Measurements from ENCODE around the gene SPATA12.

The SPATA12 gene

GRCh38 chr3:57086201-57086600 is 25.7 kb downstream of the SPATA12 start:
- H3K27me3 ChIP-seq (ENCODE audit: control insufficient read depth in 1 of 2, insufficient read depth in 2 of 2, low read length in 2 of 2): no peaks in the 10 kb centered on the region
- H3K27ac ChIP-seq (ENCODE audit: low read depth, low read length): no peak overlapping the region
- no peaks in the 10 kb centered on the region for H3K36me3 ChIP-seq (ENCODE audit: insufficient read depth, low read length)
- H3K9me3 ChIP-seq (ENCODE audit: low read length): no peaks in the 10 kb centered on the region
- no peak overlapping the region for H3K4me3 ChIP-seq (ENCODE audit: low read depth in 1 of 2, low read length in 2 of 2)
- H3K4me1 ChIP-seq (ENCODE audit: insufficient read depth, low read length): peaks cover 7% of the 10 kb centered on the region
- no peak overlapping the region for H3K9ac ChIP-seq (ENCODE audit: low read length)

DNA sequence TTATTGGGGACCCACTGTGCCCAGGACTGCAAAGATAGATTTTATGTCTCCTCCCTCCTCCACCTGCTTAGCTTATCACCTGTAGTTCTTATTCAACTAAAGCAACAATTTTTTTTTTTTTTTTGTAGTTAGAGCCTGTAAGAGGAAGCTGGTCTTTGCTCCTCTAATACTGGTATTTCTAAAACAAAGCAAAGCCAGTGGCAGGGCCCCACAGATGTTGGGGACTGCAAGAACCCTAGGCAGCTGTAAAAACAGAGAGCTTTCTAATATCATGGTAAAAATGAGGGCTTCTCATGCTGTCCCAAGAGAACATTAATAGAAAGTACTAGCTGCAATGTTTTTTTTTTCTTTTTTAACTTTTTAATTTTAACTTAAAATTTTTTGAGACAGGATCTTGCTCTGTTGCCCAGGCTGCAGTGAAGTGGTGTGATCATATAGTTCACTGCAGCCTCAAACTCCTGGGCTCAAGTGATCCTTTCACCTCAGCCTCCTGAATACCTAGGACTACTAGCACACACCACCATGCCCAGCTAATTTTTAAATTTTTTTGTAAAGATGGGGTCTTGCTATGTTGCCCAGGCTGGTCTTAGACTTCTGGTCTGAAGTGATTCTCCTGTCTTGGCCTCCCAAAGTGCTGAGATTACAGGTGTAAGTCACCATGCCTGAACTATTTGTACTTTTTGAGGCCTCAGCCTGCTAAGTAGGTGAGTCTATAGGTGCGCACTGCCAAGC is 27.1 kb downstream of the SPATA12 start:
- H3K4me3 ChIP-seq (ENCODE audit: low read depth in 1 of 2, low read length in 2 of 2): no peak overlapping the region
- H3K27me3 ChIP-seq (ENCODE audit: control insufficient read depth in 1 of 2, insufficient read depth in 2 of 2, low read length in 2 of 2): no peaks in the 10 kb centered on the region
- H3K9ac ChIP-seq (ENCODE audit: low read length): no peak overlapping the region
- H3K4me1 ChIP-seq (ENCODE audit: insufficient read depth, low read length): peaks cover 16% of the 10 kb centered on the region
- no peaks in the 10 kb centered on the region for H3K36me3 ChIP-seq (ENCODE audit: insufficient read depth, low read length)
- no peaks in the 10 kb centered on the region for H3K9me3 ChIP-seq (ENCODE audit: low read length)
- H3K27ac ChIP-seq (ENCODE audit: low read depth, low read length): no peak overlapping the region

GRCh38 chr3:57088503-57088902 is 28.0 kb downstream of the SPATA12 start:
- no peak overlapping the region for H3K9ac ChIP-seq (ENCODE audit: low read length)
- no peaks in the 10 kb centered on the region for H3K27me3 ChIP-seq (ENCODE audit: control insufficient read depth in 1 of 2, insufficient read depth in 2 of 2, low read length in 2 of 2)
- no peaks in the 10 kb centered on the region for H3K36me3 ChIP-seq (ENCODE audit: insufficient read depth, low read length)
- no peaks in the 10 kb centered on the region for H3K9me3 ChIP-seq (ENCODE audit: low read length)
- no peak overlapping the region for H3K27ac ChIP-seq (ENCODE audit: low read depth, low read length)
- H3K4me3 ChIP-seq (ENCODE audit: low read depth in 1 of 2, low read length in 2 of 2): no peak overlapping the region
- peaks cover 16% of the 10 kb centered on the region for H3K4me1 ChIP-seq (ENCODE audit: insufficient read depth, low read length)

- Histone ChIP-seq H3K4me1 (ENCODE audit: insufficient read depth, low read length) (peaks cover 16% of the 10 kb centered on the region), H3K36me3 (ENCODE audit: insufficient read depth, low read length) (no peaks in the 10 kb centered on the region), H3K9me3 (ENCODE audit: low read length) (no peaks in the 10 kb centered on the region), H3K9ac (ENCODE audit: low read length) (no peak overlapping the region), H3K27ac (ENCODE audit: low read depth, low read length) (no peak overlapping the region), H3K27me3 (ENCODE audit: control insufficient read depth in 1 of 2, insufficient read depth in 2 of 2, low read length in 2 of 2) (no peaks in the 10 kb centered on the region), H3K4me3 (ENCODE audit: low read depth in 1 of 2, low read length in 2 of 2) (no peak overlapping the region)
Measured at GRCh38 chr3:57089043-57089442, 28.6 kb downstream of the SPATA12 start.

DNA sequence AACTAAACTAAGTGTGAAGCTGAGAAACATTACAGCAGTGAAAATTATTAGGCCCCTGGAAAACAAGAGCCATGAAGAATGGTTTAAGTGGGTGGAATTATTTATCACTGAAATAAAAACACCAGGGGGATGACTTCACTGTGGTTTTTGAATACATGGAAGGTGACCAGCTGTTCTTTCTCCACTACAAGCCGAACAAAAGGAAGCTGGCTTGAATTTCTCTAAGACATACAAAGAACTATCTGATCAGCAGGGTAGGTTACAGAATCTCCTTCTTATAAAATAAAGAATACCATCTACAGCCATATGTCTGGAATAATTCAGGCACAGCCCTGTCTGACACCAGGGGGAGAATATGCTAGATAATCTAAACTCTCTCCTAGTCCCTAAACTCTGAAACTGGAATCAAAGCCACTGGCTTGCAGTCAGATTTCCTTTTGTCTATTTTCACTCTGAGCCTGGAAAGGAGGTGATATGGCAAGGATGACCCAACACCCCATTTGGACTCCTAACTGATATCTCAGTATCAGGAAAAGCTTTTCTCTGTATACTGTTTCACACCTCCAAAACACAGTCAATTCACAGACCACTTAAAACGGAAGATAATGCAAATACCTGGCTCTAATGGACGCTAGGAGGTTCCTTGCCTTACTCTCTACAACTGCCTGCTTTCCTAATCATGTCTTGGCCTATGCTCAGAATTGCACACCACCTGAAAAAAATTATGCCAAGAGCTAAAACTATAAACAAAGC is 31.2 kb downstream of the SPATA12 start:
- Histone ChIP-seq H3K9me3 (ENCODE audit: low read length) (no peaks in the 10 kb centered on the region), H3K27me3 (ENCODE audit: control insufficient read depth in 1 of 2, insufficient read depth in 2 of 2, low read length in 2 of 2) (no peaks in the 10 kb centered on the region), H3K9ac (ENCODE audit: low read length) (no peak overlapping the region), H3K4me1 (ENCODE audit: insufficient read depth, low read length) (peaks cover 16% of the 10 kb centered on the region), H3K27ac (ENCODE audit: low read depth, low read length) (peak overlapping the region; percentile 29), H3K4me3 (ENCODE audit: low read depth in 1 of 2, low read length in 2 of 2) (no peak overlapping the region), H3K36me3 (ENCODE audit: insufficient read depth, low read length) (no peaks in the 10 kb centered on the region)

GRCh38 chr3:57093489-57093888 is 33.0 kb downstream of the SPATA12 start:
- H3K27ac ChIP-seq (ENCODE audit: low read depth, low read length): no peak overlapping the region
- no peak overlapping the region for H3K4me3 ChIP-seq (ENCODE audit: low read depth in 1 of 2, low read length in 2 of 2)
- peaks cover 16% of the 10 kb centered on the region for H3K4me1 ChIP-seq (ENCODE audit: insufficient read depth, low read length)
- H3K27me3 ChIP-seq (ENCODE audit: control insufficient read depth in 1 of 2, insufficient read depth in 2 of 2, low read length in 2 of 2): no peaks in the 10 kb centered on the region
- H3K36me3 ChIP-seq (ENCODE audit: insufficient read depth, low read length): peaks cover 14% of the 10 kb centered on the region
- no peak overlapping the region for H3K9ac ChIP-seq (ENCODE audit: low read length)
- no peaks in the 10 kb centered on the region for H3K9me3 ChIP-seq (ENCODE audit: low read length)

- Histone ChIP-seq H3K9ac (ENCODE audit: low read length) (no peak overlapping the region), H3K36me3 (ENCODE audit: insufficient read depth, low read length) (peaks cover 14% of the 10 kb centered on the region), H3K4me1 (ENCODE audit: insufficient read depth, low read length) (peaks cover 16% of the 10 kb centered on the region), H3K27me3 (ENCODE audit: control insufficient read depth in 1 of 2, insufficient read depth in 2 of 2, low read length in 2 of 2) (no peaks in the 10 kb centered on the region), H3K27ac (ENCODE audit: low read depth, low read length) (no peak overlapping the region), H3K9me3 (ENCODE audit: low read length) (no peaks in the 10 kb centered on the region), H3K4me3 (ENCODE audit: low read depth in 1 of 2, low read length in 2 of 2) (no peak overlapping the region)
Measured at GRCh38 chr3:57093971-57094535, 33.6 kb downstream of the SPATA12 start.

DNA sequence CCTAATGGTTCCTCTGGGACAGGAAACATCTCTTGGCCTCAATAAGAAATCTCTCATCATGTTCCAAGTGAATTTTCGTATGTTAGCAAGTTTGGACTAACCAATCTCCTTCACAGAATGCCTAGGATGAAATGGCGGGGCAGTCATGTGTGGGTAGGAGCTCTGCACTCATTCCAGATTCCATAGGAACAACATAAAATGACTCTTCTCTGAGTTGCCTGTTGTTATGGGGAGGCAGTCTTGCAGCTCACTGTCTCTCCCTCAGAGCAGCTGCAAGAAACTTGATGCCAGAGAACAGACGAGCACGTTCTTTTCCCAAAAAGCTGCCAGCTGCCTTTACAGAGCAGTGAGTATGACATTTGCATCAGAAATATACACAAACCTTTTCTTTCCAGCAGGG is 34.1 kb downstream of the SPATA12 start:
- Histone ChIP-seq H3K9me3 (ENCODE audit: low read length) (no peaks in the 10 kb centered on the region), H3K27ac (ENCODE audit: low read depth, low read length) (no peak overlapping the region), H3K36me3 (ENCODE audit: insufficient read depth, low read length) (peaks cover 14% of the 10 kb centered on the region), H3K4me3 (ENCODE audit: low read depth in 1 of 2, low read length in 2 of 2) (no peak overlapping the region), H3K27me3 (ENCODE audit: control insufficient read depth in 1 of 2, insufficient read depth in 2 of 2, low read length in 2 of 2) (no peaks in the 10 kb centered on the region), H3K4me1 (ENCODE audit: insufficient read depth, low read length) (peaks cover 16% of the 10 kb centered on the region), H3K9ac (ENCODE audit: low read length) (no peak overlapping the region)

DNA sequence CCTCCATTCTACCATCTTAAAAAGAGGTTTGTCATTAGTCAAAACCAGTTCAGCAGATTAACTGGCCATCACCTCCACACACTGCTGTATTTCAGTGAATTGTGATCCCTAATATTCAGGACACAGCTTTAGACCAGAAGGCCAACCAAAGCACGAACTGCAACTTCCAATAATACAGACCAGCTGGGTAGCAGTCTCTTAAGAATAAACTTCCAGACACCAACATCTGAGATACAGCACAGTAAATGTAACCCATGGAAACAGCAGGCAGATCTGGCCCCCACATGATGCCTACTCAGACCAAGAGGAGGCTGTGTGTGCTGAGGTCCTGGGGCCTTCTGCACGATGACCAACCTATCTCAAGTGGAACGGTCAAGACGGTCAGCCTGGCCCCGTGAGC is 34.9 kb downstream of the SPATA12 start:
- H3K9ac ChIP-seq (ENCODE audit: low read length): no peak overlapping the region
- H3K27me3 ChIP-seq (ENCODE audit: control insufficient read depth in 1 of 2, insufficient read depth in 2 of 2, low read length in 2 of 2): no peaks in the 10 kb centered on the region
- peaks cover 19% of the 10 kb centered on the region for H3K4me1 ChIP-seq (ENCODE audit: insufficient read depth, low read length)
- H3K36me3 ChIP-seq (ENCODE audit: insufficient read depth, low read length): peaks cover 14% of the 10 kb centered on the region
- H3K9me3 ChIP-seq (ENCODE audit: low read length): no peaks in the 10 kb centered on the region
- H3K4me3 ChIP-seq (ENCODE audit: low read depth in 1 of 2, low read length in 2 of 2): no peak overlapping the region
- no peak overlapping the region for H3K27ac ChIP-seq (ENCODE audit: low read depth, low read length)

- H3K9me3 ChIP-seq (ENCODE audit: low read length): no peaks in the 10 kb centered on the region
- H3K27me3 ChIP-seq (ENCODE audit: control insufficient read depth in 1 of 2, insufficient read depth in 2 of 2, low read length in 2 of 2): no peaks in the 10 kb centered on the region
- H3K4me3 ChIP-seq (ENCODE audit: low read depth in 1 of 2, low read length in 2 of 2): no peak overlapping the region
- peaks cover 4% of the 10 kb centered on the region for H3K4me1 ChIP-seq (ENCODE audit: insufficient read depth, low read length)
- no peak overlapping the region for H3K9ac ChIP-seq (ENCODE audit: low read length)
- peaks cover 29% of the 10 kb centered on the region for H3K36me3 ChIP-seq (ENCODE audit: insufficient read depth, low read length)
- no peak overlapping the region for H3K27ac ChIP-seq (ENCODE audit: low read depth, low read length)
Measured at GRCh38 chr3:57097536-57097935, 37.1 kb downstream of the SPATA12 start.

GRCh38 chr3:57098418-57099310 is 38.2 kb downstream of the SPATA12 start:
- Histone ChIP-seq H3K4me1 (ENCODE audit: insufficient read depth, low read length) (peaks cover 4% of the 10 kb centered on the region), H3K4me3 (ENCODE audit: low read depth in 1 of 2, low read length in 2 of 2) (no peak overlapping the region), H3K27me3 (ENCODE audit: control insufficient read depth in 1 of 2, insufficient read depth in 2 of 2, low read length in 2 of 2) (no peaks in the 10 kb centered on the region), H3K9me3 (ENCODE audit: low read length) (no peaks in the 10 kb centered on the region), H3K27ac (ENCODE audit: low read depth, low read length) (no peak overlapping the region), H3K9ac (ENCODE audit: low read length) (no peak overlapping the region), H3K36me3 (ENCODE audit: insufficient read depth, low read length) (peaks cover 29% of the 10 kb centered on the region)
